ENCODE data around the gene MORN4. TPM values are rescaled to one million over a fixed set of nuclear protein-coding genes. Genes with fewer than 3 reads are reported as not detected.

The MORN4 gene
- total and polyA plus RNA-seq, 8 donors, result 4.1 to 21.1 (median 15.0) TPM

DNA sequence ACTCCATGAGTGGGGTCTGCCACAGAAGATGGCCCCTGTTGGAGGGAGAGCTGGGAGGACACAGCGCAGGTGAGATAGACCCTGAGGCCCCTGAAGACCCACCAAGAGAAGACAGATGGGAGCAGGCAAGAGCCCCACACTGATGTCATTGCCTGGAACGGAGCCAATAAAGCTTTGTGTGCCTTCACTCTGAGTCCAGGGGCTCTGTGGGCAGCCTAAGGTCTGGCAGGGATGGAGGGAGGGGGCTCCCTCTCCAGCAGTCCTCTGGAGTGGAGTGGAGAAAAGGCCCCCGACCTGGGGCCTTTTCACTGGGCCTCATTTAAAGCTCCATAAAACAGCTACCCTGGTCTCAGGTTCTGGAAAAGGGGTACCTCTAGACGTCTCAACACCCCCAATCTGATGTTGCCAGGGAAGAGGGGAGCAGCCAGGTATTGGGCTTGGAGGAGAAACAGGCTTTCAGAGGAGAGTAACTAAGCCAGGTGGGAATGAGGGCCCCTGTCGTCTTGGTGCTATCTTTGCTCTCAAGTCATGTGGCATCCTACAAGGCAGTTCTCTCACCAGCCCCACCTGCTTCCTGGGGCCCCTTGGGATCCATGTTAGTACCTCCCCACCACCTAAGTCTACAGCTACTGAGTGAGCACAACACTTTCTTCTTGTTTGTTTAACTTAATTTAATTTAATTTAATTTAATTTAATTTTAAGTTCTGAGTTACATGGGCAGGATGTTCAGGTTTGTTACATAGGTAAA, 42.4 kb downstream of the MORN4 start:
- Histone ChIP-seq H3K36me3 (no peaks in the 10 kb centered on the region), H3K4me1 (peaks cover 2% of the 10 kb centered on the region in 2 donors), H3K27ac (no peak overlapping the region), H3K9me3 (no peaks in the 10 kb centered on the region), H3K27me3 (no peaks in the 10 kb centered on the region), H3K4me3 (no peak overlapping the region)
- peak in 1 of 4 donors; percentile 10 for DNase-seq
- ATAC-seq, result no peak
- TF ChIP-seq, protein P1, sequence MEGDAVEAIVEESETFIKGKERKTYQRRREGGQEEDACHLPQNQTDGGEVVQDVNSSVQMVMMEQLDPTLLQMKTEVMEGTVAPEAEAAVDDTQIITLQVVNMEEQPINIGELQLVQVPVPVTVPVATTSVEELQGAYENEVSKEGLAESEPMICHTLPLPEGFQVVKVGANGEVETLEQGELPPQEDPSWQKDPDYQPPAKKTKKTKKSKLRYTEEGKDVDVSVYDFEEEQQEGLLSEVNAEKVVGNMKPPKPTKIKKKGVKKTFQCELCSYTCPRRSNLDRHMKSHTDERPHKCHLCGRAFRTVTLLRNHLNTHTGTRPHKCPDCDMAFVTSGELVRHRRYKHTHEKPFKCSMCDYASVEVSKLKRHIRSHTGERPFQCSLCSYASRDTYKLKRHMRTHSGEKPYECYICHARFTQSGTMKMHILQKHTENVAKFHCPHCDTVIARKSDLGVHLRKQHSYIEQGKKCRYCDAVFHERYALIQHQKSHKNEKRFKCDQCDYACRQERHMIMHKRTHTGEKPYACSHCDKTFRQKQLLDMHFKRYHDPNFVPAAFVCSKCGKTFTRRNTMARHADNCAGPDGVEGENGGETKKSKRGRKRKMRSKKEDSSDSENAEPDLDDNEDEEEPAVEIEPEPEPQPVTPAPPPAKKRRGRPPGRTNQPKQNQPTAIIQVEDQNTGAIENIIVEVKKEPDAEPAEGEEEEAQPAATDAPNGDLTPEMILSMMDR (IDR thresholded peaks at IDR 0.05), result no peak
- intact Hi-C loops (cut with DNase I), result no loop called here

DNA sequence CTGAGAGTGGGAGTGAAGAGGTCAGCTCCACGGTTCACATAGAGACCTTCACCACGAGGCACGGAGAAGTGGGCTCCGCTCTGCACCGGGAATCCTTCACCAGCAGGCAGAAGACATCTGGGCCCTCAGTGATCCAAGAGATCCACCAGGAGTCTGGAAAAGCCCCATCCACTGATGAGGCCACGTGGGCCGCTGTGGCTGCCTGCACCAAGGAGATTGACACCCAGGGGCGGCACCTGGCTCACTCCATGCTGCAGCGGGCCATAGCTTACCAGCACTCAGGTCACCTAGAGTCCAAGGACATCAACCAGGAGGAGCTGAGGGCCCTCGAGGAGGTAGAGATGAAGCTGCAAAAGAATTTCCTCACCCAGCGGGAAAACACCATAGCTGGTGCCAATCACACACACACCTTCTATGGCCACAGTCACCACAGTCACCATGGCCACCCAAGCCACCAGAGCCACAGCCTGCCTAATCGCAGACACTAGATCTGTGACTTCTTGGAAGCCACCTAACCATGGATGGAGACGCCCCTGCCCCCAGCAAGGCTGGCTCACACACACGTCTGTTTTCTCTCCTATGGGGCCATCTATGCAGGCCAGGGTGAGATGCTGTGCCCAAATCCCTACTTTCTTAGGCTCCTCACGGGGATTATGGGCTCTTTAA, 43.1 kb downstream of the MORN4 start:
- ATAC-seq, result no peak
- DNase-seq, result peak in 1 of 4 donors; percentile 59
- no peaks in the 10 kb centered on the region for H3K4me1 ChIP-seq
- intact Hi-C loops (cut with DNase I), result no loop called here
- H3K27me3 ChIP-seq, result no peaks in the 10 kb centered on the region
- no peaks in the 10 kb centered on the region for H3K36me3 ChIP-seq
- TF ChIP-seq, protein P1 (IDR thresholded peaks at IDR 0.05), result no peak
- H3K27ac ChIP-seq, result no peak overlapping the region
- no peak overlapping the region for H3K4me3 ChIP-seq
- H3K9me3 ChIP-seq, result no peaks in the 10 kb centered on the region

DNA sequence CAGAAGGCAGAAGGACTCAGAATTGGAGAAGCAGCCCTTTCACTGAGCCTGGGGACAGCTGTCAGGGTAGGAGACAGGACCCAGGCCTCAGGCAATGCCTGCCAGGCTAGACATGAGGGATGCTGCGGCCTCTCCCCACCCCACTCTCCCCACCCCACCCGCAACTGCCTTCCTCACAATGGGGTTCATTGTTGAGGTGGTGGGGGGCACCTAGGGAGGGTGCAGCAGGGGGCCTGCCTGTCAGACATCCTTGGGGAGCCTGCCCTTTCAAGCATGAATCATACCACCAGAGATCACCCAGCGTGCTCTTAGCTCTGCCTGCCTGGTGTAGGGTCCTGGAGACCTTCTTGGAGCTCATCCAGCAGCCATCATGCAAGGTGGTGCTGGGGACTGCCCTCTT, 43.8 kb downstream of the MORN4 start, which contains the start of gene C10orf62:
C10orf62 (plus strand) TSS at position 243 of the 400 bp plus-strand sequence. CDS start 177 bp downstream, outside the sequence.
- Histone ChIP-seq H3K4me3 (no peak within 1 kb of the TSS), H3K27me3 (no peaks in the 10 kb centered on the region), H3K9me3 (no peaks in the 10 kb centered on the region), H3K36me3 (no peaks in the 10 kb centered on the region), H3K27ac (no peak within 1 kb of the TSS), H3K4me1 (no peaks in the 10 kb centered on the region)
- ATAC-seq (no peak), DNase-seq (peak in 1 of 4 donors; percentile 20)
- TF ChIP-seq, protein P1 (IDR thresholded peaks at IDR 0.05), result no peak
- intact Hi-C loops (cut with DNase I), result no loop called here

DNA sequence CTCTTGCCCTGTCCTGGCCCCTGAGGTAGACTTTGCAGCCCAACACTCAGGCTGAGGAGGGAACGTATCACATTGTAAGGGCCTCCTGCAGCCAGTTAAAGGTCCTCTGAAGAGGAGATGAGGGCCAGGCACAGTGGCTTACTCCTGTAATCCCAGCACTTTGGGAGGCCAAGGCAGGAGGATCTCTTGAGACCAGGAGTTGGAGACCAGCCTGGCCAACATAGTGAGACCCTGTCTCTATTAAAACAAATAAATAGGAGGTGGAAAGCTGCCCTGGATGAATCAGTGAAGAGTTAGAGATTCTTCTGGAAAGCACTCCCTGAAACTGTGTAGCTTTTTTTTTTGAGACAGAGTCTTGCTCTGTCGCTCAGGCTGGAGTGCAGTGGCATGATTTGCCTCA, 46.1 kb downstream of the MORN4 start:
- Histone ChIP-seq H3K4me3 (no peak overlapping the region), H3K4me1 (no peaks in the 10 kb centered on the region), H3K27me3 (no peaks in the 10 kb centered on the region), H3K9me3 (no peaks in the 10 kb centered on the region), H3K36me3 (no peaks in the 10 kb centered on the region), H3K27ac (no peak overlapping the region)
- DNase-seq (no peak), ATAC-seq (no peak)
- intact Hi-C loops (cut with DNase I), result no loop called here
- TF ChIP-seq, protein P1 (IDR thresholded peaks at IDR 0.05), result no peak

DNA sequence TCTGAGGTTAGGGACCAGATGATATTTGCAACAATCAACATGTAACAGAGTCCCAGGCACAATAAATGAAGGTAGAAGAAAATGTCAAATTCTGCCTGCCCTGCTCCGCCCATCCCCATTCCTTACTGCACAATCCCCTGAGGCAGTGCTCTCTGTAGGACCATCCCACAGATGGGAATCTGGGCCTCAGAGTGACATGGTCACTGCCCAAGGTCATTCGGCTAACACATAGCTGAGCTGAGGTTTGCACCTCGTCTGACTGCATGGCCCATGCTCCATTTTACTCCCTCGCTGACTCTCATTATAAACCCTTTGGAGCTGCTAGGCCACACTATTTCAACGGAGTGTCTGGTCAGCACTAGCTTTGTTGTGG, 47.9 kb downstream of the MORN4 start:
- H3K27ac ChIP-seq, result no peak overlapping the region
- H3K4me1 ChIP-seq, result no peaks in the 10 kb centered on the region
- H3K4me3 ChIP-seq, result no peak overlapping the region
- no peaks in the 10 kb centered on the region for H3K9me3 ChIP-seq
- TF ChIP-seq, protein P1 (IDR thresholded peaks at IDR 0.05), result no peak
- ATAC-seq (no peak), DNase-seq (no peak)
- intact Hi-C loops (cut with DNase I), result no loop called here
- H3K36me3 ChIP-seq, result no peaks in the 10 kb centered on the region
- no peaks in the 10 kb centered on the region for H3K27me3 ChIP-seq

Measured in left lung (tissue), 10 donors.